BLaER1 (cell line): ENCODE results near the gene TRIM65.
"Not testable (repeated sequence)": the region's sequence is repeated elsewhere in the genome, so short reads cannot be mapped to it uniquely, and the experiment has no call there.

Experiments
- H3K27ac ChIP-seq: shearing (Covaris generic); formaldehyde crosslinking; 2 replicates; pipeline ENCODE4 v1.8.1; 2022
- H3K27me3 ChIP-seq: shearing (Covaris generic); formaldehyde crosslinking; 2 replicates; pipeline ENCODE4 v1.8.1; 2022
- H3K36me3 ChIP-seq: shearing (Covaris generic); formaldehyde crosslinking; 2 replicates; pipeline ENCODE4 v1.8.1; 2022
- H3K4me1 ChIP-seq: shearing (Covaris generic); formaldehyde crosslinking; 2 replicates; pipeline ENCODE4 v1.8.1; 2022
- H3K4me2 ChIP-seq: shearing (Covaris generic); formaldehyde crosslinking; 2 replicates; pipeline ENCODE4 v1.8.1; 2022
- H3K4me3 ChIP-seq: shearing (Covaris generic); formaldehyde crosslinking; 2 replicates; pipeline ENCODE4 v1.8.1; 2022
- H3K9ac ChIP-seq: shearing (Covaris generic); formaldehyde crosslinking; 2 replicates; pipeline ENCODE4 v1.8.1; 2022
- H3K9me3 ChIP-seq: shearing (Covaris generic); formaldehyde crosslinking; 2 replicates; pipeline ENCODE4 v1.8.1; 2022
- H4K20me1 ChIP-seq: shearing (Covaris generic); formaldehyde crosslinking; 2 replicates; pipeline ENCODE4 v1.8.1; 2022
- Cebpa-rat ChIP-seq: shearing (Covaris generic); IDR thresholded peaks from 2 replicates; pipeline ENCODE4 v1.8.1; 2022

TRIM65 gene

GRCh38 chr17:75876190-75876937 lies 20.4 kb downstream of the TRIM65 start:
- peak overlapping the region; percentile 66 for H3K27ac ChIP-seq

GRCh38 chr17:75875940-75876189 lies 20.9 kb downstream of the TRIM65 start:
- peak overlapping the region; percentile 66 for H3K27ac ChIP-seq
- peaks cover 52% of the 10 kb centered on the region for H3K27me3 ChIP-seq
- no peaks in the 10 kb centered on the region for H3K36me3 ChIP-seq
- TF ChIP-seq Cebpa-rat, result no peak
- no peaks in the 10 kb centered on the region for H3K9me3 ChIP-seq
- peaks cover 77% of the 10 kb centered on the region for H3K4me1 ChIP-seq
- H3K4me3 ChIP-seq, result peak overlapping the region; percentile 63; the same call in 1 of the 2 replicates
- H4K20me1 ChIP-seq, result no peaks in the 10 kb centered on the region; the same call in 1 of the 2 replicates
- H3K4me2 ChIP-seq, result peak overlapping the region; percentile 93
- peak overlapping the region; percentile 55; the same call in 1 of the 2 replicates for H3K9ac ChIP-seq

More at GRCh38 chr17:75876190-75876937, 20.4 kb downstream of the TRIM65 start:
- peaks cover 52% of the 10 kb centered on the region for H3K27me3 ChIP-seq
- no peaks in the 10 kb centered on the region for H3K9me3 ChIP-seq
- TF ChIP-seq Cebpa-rat, result no peak
- peak overlapping the region; percentile 93 for H3K4me2 ChIP-seq
- H4K20me1 ChIP-seq, result no peaks in the 10 kb centered on the region; the same call in 1 of the 2 replicates
- H3K4me3 ChIP-seq, result peak overlapping the region; percentile 63
- peak overlapping the region; percentile 55; the same call in 1 of the 2 replicates for H3K9ac ChIP-seq
- H3K4me1 ChIP-seq, result peaks cover 82% of the 10 kb centered on the region
- no peaks in the 10 kb centered on the region for H3K36me3 ChIP-seq

- Histone ChIP-seq H3K9ac (peak overlapping the region; percentile 55; the same call in 1 of the 2 replicates), H4K20me1 (no peaks in the 10 kb centered on the region; the same call in 1 of the 2 replicates), H3K4me3 (peak overlapping the region; percentile 63; the same call in 1 of the 2 replicates), H3K9me3 (no peaks in the 10 kb centered on the region), H3K27ac (peak overlapping the region; percentile 66), H3K27me3 (peaks cover 47% of the 10 kb centered on the region), H3K36me3 (no peaks in the 10 kb centered on the region), H3K4me1 (peaks cover 72% of the 10 kb centered on the region), H3K4me2 (peak overlapping the region; percentile 93)
- no peak for TF ChIP-seq Cebpa-rat
Observed at GRCh38 chr17:75875182-75875939, 21.4 kb downstream of the TRIM65 start.

GRCh38 chr17:75874323-75875181 lies 22.2 kb downstream of the TRIM65 start:
- Histone ChIP-seq H3K27me3 (peaks cover 39% of the 10 kb centered on the region), H3K36me3 (no peaks in the 10 kb centered on the region), H3K27ac (peak overlapping the region; percentile 66; the same call in 1 of the 2 replicates), H3K4me3 (no peak overlapping the region), H3K4me2 (peak overlapping the region; percentile 93; the same call in 1 of the 2 replicates), H3K4me1 (peaks cover 75% of the 10 kb centered on the region), H3K9me3 (no peaks in the 10 kb centered on the region), H3K9ac (no peak overlapping the region), H4K20me1 (no peaks in the 10 kb centered on the region; the same call in 1 of the 2 replicates)
- TF ChIP-seq Cebpa-rat, result no peak

GRCh38 chr17:75873587-75874322 lies 23.0 kb downstream of the TRIM65 start:
- H3K27me3 ChIP-seq, result peaks cover 31% of the 10 kb centered on the region
- H3K4me1 ChIP-seq, result peaks cover 73% of the 10 kb centered on the region

GRCh38 chr17:75872434-75873351 lies 24.1 kb downstream of the TRIM65 start:
- Histone ChIP-seq H3K4me2 (peak overlapping the region; percentile 88), H3K4me1 (peaks cover 62% of the 10 kb centered on the region), H3K9me3 (no peaks in the 10 kb centered on the region), H3K4me3 (no peak overlapping the region), H3K36me3 (no peaks in the 10 kb centered on the region), H4K20me1 (no peaks in the 10 kb centered on the region), H3K9ac (peak overlapping the region; percentile 62), H3K27me3 (peaks cover 20% of the 10 kb centered on the region), H3K27ac (peak overlapping the region; percentile 80)
- TF ChIP-seq Cebpa-rat, result no peak

More at GRCh38 chr17:75873587-75874322, 23.0 kb downstream of the TRIM65 start:
- Histone ChIP-seq H3K9ac (no peak overlapping the region), H3K9me3 (no peaks in the 10 kb centered on the region), H3K4me2 (peak overlapping the region; percentile 88; the same call in 1 of the 2 replicates), H4K20me1 (no peaks in the 10 kb centered on the region), H3K27ac (0 out of 2 replicates have a peak overlapping the region, but pooled peaks have one; percentile 80), H3K36me3 (no peaks in the 10 kb centered on the region), H3K4me3 (no peak overlapping the region)
- no peak for TF ChIP-seq Cebpa-rat

GRCh38 chr17:75870228-75870627 lies 26.5 kb downstream of the TRIM65 start:
- H3K36me3 ChIP-seq, H3K4me3 ChIP-seq, H3K27me3 ChIP-seq, H3K4me2 ChIP-seq, H3K9ac ChIP-seq, H4K20me1 ChIP-seq, H3K27ac ChIP-seq, H3K9me3 ChIP-seq: not testable (repeated sequence)
- peaks cover 49% of the 10 kb centered on the region for H3K4me1 ChIP-seq
